ENCODE measurements around the gene VPREB1. TPM values are rescaled to one million over a fixed set of nuclear protein-coding genes. Genes with fewer than 3 reads are reported as not detected.

Gene VPREB1
- total RNA-seq, 2 experiments from 2014 or later = 1.7 to 3.6 TPM

DNA sequence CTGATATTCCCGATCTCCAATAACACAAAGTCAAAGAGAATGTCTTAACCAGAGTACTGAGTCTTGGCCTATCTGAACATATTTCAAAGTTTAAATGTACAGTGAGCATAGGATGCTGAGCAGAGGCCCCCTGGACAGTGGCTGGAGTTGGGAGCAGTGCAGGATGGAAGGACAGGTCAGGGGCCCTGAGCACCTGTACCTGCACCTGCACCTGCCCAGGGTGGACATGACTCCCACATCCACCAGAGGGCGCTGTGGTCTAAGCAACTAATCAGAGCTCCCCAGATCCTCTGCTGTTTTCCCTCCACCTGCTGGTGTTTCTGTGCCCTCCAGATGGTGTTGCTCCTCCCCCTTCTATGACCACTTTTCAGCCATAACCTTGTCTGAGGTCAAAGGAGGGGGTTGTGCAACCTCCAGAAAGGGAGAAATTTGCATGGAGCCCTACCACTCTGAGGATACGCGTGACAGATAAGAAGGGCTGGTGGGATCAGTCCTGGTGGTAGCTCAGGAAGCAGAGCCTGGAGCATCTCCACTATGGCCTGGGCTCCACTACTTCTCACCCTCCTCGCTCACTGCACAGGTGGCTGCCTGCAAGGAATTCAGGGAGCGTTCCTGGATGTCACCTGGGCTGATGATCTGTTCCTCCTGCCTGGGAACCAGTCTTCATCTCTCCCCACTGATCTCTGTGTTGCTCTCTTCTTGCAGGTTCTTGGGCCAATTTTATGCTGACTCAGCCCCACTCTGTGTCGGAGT, 49.1 kb upstream of the VPREB1 start:
- Histone ChIP-seq H2AFZ (ENCODE audit: low read length) (no peak overlapping the region; the same call in 1 of the 2 replicates), H3K9me3 (ENCODE audit: low read length) (no peaks in the 10 kb centered on the region), H3K4me2 (ENCODE audit: low read length) (peak overlapping the region; percentile 90), H3K27ac (ENCODE audit: low read depth, low read length, poor library complexity, severe bottlenecking) (peak overlapping the region; percentile 95), H4K20me1 (ENCODE audit: insufficient read depth, low read length) (no peaks in the 10 kb centered on the region), H3K79me2 (ENCODE audit: insufficient read depth, low read depth, low read length) (peaks cover 34% of the 10 kb centered on the region), H3K4me3 (ENCODE audit: low read depth, low read length, poor library complexity, severe bottlenecking) (peak overlapping the region; percentile 79), H3K9me2 (ENCODE audit: insufficient read depth, low read length) (no peaks in the 10 kb centered on the region), H3K4me1 (ENCODE audit: insufficient read depth, low read length, poor library complexity, severe bottlenecking) (peaks cover 57% of the 10 kb centered on the region), H3K36me3 (ENCODE audit: insufficient read depth, low read length) (peaks cover 12% of the 10 kb centered on the region)
- TSS peak; percentile 59 for BruUV-seq (replicated peaks)
- peak; percentile 99 for TF ChIP-seq CTCF (conservative IDR thresholded peaks at IDR 0.05; ENCODE audit: low read length)
- TF ChIP-seq EZH2phosphoT487 (IDR thresholded peaks at IDR 0.05; ENCODE audit: borderline replicate concordance, low read depth, low read length) = no peak
- intact Hi-C loops (cut with micrococcal nuclease; ENCODE audit: unreplicated experiment) = loop anchor here (1.0 to 5.0 kb wide), 7 partner anchors 11 to 168 kb away; no protein-coding TSS in a partner anchor
- POLR2A ChIA-PET = interaction anchor here (0.8 to 4.3 kb wide), 10 partner anchors 9 to 163 kb away, joined by 3 to 93 read pairs (median 10); no protein-coding TSS in a partner anchor
- CTCF ChIA-PET (ENCODE audit: unreplicated experiment) = interaction anchor here (0.8 to 2.1 kb wide), 3 partner anchors 28 to 165 kb away, joined by 3 to 8 read pairs (median 5); no protein-coding TSS in a partner anchor
- peak; percentile 99 for DNase-seq (ENCODE audit: low spot score)

- H3K79me2 ChIP-seq (ENCODE audit: insufficient read depth, low read depth, low read length) = peaks cover 34% of the 10 kb centered on the region
- peak overlapping the region; percentile 90 for H3K4me2 ChIP-seq (ENCODE audit: low read length)
- peaks cover 12% of the 10 kb centered on the region for H3K36me3 ChIP-seq (ENCODE audit: insufficient read depth, low read length)
- no peaks in the 10 kb centered on the region for H3K9me2 ChIP-seq (ENCODE audit: insufficient read depth, low read length)
- no peak overlapping the region; the same call in 1 of the 2 replicates for H2AFZ ChIP-seq (ENCODE audit: low read length)
- TF ChIP-seq CTCF (conservative IDR thresholded peaks at IDR 0.05; ENCODE audit: low read length) (no peak), EZH2phosphoT487 (IDR thresholded peaks at IDR 0.05; ENCODE audit: borderline replicate concordance, low read depth, low read length) (no peak)
- no TSS peak for BruUV-seq (replicated peaks)
- DNase-seq (ENCODE audit: low spot score) = peak; percentile 90
- CTCF ChIA-PET (ENCODE audit: unreplicated experiment) = interaction anchor here (0.8 to 2.1 kb wide), 4 partner anchors 28 to 165 kb away, joined by 3 to 8 read pairs (median 4); no protein-coding TSS in a partner anchor
- H3K9me3 ChIP-seq (ENCODE audit: low read length) = no peaks in the 10 kb centered on the region
- peak overlapping the region; percentile 79 for H3K4me3 ChIP-seq (ENCODE audit: low read depth, low read length, poor library complexity, severe bottlenecking)
- H3K4me1 ChIP-seq (ENCODE audit: insufficient read depth, low read length, poor library complexity, severe bottlenecking) = peaks cover 64% of the 10 kb centered on the region
- peak overlapping the region; percentile 95 for H3K27ac ChIP-seq (ENCODE audit: low read depth, low read length, poor library complexity, severe bottlenecking)
- POLR2A ChIA-PET = interaction anchor here (0.8 to 4.3 kb wide), 12 partner anchors 10 to 218 kb away, joined by 3 to 93 read pairs (median 9); no protein-coding TSS in a partner anchor
- intact Hi-C loops (cut with micrococcal nuclease; ENCODE audit: unreplicated experiment) = loop anchor here (1.0 to 5.0 kb wide), 4 partner anchors 35 to 169 kb away; no protein-coding TSS in a partner anchor
- no peaks in the 10 kb centered on the region for H4K20me1 ChIP-seq (ENCODE audit: insufficient read depth, low read length)
Measured at GRCh38 chr22:22196018-22196533, 48.5 kb upstream of the VPREB1 start.

Data from OCI-LY7 (cell line).